AML-193 (cell line): ENCODE results near the gene ALDH18A1.
"Not testable (repeated sequence)": the region's sequence is repeated elsewhere in the genome, so short reads cannot be mapped to it uniquely, and the experiment has no call there.

Experiments used
- DNase-seq, 2 experiments: peaks; one replicate each; lab custom pipeline; 2025; lab: John Stamatoyannopoulos, UW

Gene ALDH18A1

DNA sequence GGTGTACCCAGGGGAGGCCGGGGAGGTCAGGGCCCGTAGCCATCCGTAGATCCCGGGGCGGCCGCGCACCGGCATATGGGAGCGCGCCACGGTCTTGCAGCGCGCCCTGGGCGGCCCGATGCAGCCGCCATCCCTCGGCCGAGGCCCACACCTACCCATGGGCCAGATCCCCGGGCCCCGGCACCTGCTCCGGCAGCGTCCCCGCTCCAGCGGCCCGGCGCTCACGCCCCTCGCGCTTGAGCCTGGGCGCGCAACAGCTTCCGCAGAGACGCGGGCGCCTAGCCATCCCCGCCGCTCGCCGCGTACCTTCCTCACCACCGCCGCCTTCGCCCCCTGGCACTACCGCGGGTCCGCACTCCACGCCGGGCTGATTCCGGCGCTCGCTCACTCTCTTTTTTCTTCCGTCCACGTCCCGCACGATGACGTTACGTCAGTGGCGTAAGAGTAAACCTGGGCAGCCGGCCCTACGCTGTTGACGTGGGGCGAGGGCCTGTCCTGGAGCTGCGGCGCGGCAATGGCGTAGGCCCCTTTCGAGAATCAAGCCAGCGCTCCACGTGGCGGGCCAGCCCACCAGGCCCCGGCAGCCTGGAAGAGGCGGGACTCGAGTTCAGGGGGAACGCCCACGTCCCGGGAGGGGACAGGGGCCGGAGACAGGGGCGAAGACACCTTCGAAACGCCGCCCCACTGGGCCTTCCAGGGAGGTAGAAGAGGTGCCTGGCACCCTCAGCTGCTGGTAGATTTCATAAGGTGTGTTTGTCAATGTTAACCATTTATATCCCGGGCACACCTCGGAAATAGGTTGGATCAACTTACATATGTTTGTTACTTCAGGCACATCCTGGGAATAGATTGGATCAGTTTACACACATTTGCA lies at the start of gene ALDH18A1:
Gene ALDH18A1, minus strand, starts transcription at position 421 of the 874 bp plus-strand sequence. CDS start 3,334 bp downstream, outside the sequence.
- peak; percentile 76 to 84 for DNase-seq

DNA sequence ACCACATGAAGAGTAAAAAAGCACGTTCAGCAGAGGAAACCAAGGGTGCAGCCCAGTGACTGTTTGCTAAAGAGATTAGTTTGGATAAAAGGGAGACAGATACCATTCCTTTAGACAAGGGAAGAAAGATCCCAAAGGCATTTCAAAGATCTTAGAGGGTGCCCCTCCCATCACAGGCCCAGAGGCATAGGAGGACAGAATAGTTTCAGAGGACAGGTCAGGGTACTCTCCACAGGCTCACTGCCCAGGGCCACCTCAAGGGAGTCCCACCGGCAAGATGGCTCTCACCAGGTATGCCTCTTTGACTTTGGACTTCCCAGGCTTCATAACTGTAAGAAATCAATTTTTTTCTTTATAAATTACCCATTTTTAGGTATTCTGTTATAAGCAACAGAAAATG lies 41.9 kb upstream of the ALDH18A1 start:
- no peak for DNase-seq

DNA sequence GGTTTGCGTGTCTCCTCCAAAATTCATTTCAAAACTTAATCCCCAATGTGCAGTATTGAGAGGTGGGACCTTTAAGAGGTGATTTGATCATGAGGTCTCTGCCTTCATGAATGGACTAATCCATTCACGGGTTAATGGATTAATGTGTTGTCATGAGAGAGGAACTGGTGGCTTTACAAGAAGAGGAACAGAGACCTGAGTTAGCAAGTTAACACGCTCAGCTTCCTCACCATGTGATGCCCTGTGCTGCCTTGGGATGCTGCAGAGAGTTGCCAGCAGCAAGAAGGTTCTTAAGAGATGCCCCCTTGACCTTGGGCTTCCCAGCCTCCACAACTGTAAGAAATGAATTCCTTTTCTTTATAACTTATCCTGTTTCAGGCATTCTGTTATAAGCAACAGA lies 40.9 kb upstream of the ALDH18A1 start:
- DNase-seq = peak; percentile 33 to 38

DNA sequence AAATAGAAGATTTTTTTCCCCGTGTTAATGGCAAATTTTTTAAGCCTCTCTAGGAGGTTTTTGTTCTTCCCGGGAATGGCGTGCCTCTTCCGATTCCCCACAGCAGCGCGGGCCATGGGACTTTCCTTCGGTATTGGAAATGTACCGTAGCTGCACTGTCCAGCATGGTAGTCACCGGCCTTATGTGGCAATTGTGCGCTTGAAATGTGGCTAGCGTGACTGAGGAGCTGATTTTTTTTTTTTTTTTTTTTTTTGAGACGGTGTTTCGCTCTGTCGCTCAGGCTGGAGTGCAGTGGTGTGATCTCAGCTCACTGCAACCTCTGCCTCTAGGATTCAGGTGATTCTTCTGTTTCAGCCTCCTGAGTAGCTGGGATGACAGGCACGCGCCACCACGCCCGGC lies 38.2 kb upstream of the ALDH18A1 start:
- DNase-seq = no peak

DNA sequence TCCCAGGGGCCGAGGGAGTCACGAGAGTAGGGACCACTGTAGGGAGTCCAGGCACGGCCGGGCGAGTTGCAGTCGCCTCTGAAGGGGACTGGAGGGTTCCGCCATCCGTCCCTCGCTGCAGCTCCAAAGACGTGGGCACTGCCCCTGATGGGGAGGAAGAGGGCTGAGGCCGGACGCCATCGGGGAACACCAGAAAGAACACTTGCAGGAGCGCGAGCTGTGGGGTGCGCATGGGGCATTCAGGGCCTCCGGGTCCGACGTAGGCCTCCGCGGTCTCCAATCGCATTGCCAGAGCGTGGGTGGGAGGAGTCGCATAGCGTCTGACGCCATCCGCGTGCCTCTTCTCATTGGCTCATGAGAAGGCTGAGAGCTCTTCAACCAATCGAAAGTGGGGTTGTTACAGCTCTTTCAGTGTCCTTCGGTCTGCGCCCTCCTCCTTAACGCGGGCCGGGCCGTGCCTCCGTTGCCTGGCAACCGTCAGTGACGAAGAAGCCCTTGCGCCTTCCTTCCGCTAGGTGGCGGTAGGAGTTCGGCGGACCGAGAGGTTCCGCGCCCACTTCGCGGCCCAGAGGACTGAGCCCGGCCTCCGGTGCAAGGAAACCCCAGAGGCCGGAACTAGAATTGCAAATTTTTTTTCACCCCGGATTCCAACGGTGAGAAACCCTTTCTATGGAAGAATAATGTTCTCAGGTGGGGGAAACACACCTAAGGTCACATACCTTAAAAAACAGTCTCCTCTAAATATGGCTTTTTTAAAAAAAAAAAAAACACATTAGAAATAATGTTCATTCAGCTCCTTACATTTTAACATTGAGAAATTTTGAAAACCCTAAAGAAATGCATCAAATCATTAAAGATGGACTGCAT lies 37.4 kb upstream of the ALDH18A1 start, which contains the start of gene TCTN3:
Gene TCTN3, minus strand, starts transcription at position 260 of the 867 bp plus-strand sequence. Its CDS starts 28 bp downstream, at position 232.
- peak; percentile 97 to 98 for DNase-seq

DNA sequence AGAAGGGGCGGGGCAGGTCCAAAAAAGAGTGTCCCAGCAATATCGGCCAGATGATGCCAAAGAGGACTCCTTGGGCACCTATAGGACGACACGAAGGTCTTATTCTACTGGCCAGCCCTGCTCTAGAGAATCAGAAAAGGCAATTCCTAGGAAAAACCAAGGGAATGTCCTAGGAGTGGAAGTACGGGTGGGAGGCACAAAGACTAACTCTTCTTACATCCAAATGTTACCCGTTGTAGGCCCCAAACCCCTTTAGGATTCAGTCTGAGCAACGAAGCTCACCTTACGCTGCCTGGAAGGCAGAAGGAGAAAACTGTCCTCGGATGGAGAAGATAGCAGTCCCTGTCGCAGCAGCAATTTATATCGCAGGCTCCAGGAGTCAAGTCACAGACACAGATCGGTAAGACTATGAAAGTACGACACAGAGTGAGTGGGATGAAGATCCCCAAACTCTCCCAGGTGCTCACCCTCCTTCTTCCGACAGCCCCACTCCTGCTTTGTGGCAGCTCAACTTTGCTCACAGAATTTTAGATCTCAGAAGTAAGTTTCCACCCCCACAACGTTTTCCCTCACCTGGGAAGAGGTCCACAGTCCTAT lies 36.7 kb upstream of the ALDH18A1 start:
- DNase-seq = no peak

DNA sequence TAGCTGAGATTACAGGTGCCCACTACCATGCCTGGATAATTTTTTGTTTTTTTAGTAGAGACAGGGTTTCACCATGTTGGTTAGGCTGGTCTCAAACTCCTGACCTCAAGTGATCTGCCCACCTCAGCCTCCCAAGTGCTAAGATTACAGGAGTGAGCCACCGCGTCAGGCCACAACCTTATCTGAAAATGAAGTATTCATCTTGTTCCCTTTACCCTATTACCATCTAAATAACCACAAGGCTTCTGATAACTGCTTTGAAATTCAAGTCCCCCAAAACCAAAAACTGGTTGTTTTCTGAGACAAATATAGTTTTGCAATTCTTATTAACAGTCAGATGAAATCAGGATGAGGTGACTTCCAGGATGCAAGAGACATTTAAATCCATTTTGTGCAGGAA lies 34.8 kb upstream of the ALDH18A1 start:
- DNase-seq = no peak

DNA sequence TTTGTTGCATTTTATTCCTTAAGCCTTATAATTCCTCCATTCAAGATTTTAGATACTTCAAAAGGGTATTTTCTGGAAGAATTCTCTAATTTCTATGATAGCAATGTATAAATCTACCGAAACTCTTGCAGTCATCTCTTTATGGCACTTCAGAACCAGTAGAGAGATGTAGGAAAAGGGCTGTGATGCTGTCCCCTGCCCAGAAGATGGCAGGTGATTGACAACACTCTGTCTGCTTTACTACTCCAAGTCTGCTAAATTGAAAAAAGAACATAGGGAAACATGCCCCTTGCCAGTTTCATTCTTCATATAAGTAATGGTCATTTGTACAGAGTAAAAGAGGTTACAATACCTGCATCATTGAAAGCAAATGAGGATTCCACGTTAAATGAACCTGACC lies 32.1 kb upstream of the ALDH18A1 start:
- DNase-seq = no peak

DNA sequence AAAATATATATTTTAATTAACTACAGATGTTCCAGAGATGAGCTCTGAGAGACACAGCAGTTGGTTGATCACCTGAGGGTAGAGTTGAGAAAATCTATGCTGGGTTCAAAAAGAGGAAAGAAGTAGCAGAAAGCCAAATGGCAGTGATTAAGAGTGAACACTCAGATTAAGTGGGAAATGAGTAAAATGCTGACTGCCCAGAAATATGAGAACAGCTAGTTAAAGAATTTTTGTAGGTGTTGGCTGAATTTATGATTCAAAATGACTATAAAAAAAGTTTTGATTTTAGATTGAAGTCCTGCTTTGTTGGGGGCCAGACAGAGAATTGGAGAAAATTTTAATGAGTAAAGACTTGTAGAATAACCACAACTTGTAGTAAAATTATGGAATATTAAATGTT lies 27.5 kb upstream of the ALDH18A1 start:
- no peak for DNase-seq

DNA sequence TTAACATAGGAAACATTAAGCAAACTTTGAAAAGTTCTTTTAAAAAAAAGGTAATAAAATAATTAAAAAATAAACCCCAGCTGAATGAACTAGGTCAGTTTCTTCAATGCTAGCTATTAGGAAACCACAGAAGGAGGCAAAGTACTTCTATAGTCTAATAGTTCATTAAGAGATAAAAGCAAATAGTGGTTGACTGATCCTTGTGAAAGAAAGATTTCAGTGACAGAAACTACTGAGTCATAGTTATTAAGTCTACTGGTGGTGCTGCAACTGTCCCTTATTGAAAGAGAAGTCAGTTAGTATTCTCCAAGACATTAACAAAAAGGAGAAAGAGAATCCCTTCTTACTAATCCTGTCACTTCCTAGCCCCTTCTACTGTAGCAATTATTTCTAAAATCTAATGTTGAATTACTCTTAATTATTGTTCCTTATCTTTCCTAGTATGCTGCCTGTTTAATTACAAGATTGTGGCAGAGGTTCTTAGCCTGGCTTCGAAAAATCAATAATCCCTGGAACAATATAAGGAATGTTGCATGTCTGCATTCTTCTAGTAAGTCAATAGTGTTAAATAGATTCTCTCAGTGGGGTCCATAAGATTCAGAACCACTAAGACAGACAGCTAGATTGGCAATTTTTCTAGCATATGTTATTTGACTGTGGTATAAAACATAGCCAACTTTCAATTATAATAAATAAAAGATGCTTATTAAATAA lies 19.0 kb upstream of the ALDH18A1 start:
- DNase-seq = peak in 1 of 2 experiments; percentile 5

DNA sequence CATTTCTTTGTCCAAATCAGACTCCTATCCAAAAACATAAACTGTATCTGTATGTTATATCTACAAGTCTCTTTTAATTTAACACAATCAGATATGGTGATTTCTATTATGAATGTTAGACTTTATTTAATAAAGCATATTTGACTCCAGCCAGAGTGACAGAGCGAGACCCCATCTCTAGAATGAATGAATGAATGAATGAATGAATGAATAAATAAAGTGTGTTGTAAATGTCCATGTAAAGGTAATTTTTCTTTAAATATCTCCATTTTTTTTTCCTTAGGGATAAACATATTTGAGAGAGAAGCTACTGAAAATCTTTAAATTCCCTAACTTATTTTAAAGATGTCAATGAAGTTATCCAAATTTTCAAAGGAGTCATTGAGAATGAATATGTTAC lies 18.1 kb upstream of the ALDH18A1 start:
- DNase-seq = no peak

DNA sequence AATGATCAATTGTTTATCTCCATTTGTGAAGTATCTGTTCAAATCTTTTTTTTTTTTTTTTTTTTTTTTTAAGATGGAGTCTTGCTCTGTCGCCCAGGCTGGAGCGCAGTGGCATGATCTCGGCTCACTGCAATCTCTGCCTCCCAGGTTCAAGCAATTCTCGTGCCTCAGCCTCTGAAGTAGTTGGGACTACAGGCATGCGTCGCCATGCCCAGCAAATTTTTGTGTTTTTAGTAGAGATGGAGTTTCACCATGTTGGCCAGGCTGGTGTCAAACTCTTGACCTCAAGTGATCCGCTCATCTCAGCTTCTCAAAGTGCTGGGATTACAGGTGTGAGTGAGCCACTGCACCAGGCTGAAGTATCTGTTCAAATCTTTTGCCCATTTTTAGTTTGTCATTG lies 16.1 kb upstream of the ALDH18A1 start:
- DNase-seq = not testable (repeated sequence)

DNA sequence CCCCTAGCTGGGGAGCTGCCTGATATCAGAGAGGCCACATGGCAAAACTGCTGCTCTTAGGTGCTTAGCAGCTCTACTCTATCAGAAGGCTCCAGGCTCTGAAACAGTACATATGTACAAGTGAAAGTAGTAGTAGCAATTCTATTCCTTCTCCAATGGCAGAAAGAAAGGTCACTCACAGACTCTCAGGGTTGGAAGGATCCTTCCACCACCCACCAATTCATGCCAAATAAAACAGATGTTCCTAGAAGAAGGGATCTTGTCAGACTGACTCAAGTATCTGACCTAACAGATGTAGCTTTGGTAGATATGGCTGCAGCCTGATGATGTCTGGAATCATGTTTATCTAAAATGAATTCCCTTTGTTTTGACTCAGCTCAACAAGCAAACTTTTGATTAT lies 8.0 kb upstream of the ALDH18A1 start:
- no peak for DNase-seq

DNA sequence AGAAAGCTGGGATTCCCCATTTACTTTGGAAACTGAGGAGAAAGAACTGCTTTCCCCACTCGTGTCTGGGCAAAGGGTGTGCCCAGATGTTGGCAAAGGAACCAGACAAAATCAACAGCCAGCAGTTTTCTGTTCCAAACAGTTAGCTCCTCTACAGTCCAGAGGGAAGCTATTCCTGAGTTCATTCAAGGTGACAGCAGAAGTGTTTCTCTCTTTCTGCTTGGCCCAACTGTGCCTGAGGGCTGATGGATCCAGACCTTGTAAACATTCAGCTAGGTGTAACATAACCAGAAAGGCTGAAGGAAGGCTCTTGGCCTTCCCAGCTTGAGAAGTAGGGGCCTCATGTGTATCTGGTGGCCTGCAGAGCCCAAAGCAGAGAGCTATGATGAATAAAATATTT lies 7.0 kb upstream of the ALDH18A1 start:
- no peak for DNase-seq

DNA sequence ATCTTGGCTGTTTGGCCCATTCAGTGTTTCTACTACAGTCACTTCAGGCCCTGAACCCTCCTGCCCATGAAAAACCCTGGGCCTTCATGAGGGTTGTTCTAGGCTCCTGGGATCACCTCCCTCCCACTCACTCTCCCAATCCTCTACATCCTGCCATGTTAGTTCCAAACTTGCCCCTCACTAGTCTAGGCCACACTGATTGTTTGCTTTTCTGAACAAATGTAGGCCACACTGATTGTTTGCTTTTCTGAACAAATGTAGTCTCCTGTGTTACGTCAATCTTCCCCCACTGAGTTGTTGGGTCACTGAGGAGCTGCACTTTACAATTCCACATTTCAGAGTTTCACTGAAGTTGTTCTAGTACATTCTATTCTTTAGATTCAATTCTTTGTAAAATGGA lies 5.3 kb upstream of the ALDH18A1 start:
- no peak for DNase-seq

DNA sequence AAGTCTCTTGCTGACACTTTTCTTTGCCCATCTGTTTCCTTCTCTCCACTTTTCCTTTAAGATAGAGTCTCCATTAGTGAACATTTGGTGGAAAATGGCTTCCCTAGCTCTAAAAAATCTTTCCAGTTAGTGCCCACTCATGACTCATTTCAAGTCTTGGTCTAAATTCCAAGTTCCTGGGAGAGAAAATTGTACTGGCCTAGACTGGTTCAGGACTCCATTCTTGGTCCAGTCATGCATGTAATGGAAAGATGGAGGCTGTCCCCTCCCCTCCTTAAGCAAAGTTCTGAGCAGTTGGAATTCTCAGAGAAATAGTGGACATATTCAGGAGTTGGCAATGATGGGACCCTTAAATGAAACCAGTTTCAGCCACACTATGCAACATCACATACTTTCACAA lies 3.8 kb upstream of the ALDH18A1 start:
- DNase-seq = no peak

DNA sequence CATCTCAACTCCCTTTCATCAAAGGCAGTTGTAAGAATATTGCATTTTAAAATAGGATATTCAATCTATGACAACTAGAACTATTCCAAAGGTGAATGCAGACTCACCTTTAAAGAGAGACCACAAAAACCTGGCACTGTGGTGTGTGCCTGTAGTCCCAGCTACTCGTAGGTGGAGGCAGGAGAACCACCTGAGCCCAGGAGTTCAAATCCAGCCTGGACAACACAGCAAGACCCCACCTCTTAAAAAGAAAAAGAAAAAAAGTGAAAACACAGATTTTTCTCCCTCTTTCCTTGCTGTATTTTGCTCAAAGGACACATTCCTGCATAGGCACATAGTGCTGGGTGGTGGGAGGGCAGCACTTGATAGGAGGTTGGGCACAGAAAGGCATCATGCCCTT lies 739 bp upstream of the ALDH18A1 start:
- DNase-seq = no peak

DNA sequence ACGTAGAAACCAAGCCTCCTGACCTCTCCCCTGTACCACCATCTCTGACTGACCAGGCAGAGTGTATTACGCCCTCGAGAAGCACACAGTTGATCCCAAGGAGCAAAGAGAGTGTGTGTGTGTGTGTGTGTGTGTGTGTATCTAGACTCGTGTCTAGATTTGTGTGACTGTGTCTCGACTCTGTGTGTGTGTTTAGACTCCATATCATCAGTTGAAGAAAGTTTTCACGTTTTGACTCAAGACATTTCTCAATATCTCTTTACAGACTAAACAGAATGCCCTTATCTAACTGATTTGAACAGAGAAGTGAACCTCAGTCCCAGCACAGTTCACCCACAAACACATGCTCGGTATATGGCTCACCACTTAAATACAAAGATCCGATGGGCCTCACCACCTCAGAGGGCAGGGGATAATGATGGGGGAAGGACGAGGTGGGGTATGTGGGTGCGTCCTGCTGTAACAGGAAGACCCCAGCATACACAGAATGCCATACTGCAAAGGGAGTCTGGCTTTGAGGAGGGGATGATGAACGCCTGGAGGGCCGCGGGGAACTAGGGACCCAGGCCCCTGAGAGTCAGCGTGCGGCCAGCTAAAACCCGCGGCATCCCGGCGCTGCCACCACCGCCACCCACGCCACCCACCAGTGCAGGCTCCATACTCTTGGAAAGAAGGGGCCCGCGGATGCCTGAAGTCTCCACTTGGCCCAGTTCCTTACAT lies 780 bp downstream of the ALDH18A1 start:
- DNase-seq = peak in 1 of 2 experiments; percentile 6

DNA sequence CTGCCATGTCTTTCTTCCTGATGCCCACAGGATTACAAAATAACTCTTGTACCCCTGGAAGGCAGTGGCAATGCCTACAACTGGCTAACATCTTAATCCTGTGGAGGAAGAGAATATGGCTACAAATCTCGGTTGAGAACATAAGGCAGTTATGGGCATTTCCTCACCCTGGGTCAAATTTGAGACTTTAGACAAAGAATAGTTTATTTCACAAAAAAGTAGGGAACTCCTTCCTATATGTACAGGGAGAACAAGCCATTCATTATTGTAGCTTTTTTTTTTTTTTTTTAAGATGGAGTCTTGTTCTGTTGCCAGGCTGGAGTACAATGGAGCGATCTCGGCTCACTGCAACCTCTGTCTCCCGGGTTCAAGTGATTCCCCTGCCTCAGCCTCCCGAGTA lies 2.6 kb downstream of the ALDH18A1 start:
- DNase-seq = no peak

DNA sequence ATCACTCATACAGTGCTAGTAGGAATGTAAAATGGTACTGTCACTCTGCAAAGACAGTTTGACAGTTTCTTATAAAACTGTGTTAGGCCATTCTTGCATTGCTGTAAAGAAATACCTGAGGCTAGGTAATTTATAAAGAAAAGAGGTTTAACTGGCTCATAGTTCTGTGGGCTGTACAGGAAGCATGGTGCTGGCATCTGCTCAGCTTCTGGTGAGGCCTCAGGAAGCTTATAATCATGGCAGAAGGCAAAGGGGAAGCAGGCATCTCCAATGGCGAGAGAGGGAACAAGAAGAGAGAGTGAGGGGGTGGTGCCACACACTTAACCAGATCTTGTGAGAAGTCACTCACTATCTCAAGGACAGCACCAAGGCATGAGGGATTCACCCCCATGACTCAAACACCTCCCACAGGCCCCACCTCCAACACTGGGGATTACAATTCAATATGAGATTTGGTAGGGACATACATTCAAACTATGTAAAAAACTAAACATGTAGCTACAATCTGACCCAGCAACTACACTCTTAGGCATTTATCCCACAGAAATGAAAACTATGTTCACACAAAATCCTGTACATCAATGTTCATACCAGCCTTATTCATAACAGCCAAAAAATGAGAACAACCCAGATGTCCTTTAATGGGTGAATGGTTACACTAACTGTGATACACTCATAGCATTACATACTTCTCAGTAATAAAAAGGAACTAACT lies 5.0 kb downstream of the ALDH18A1 start:
- no peak for DNase-seq
